Astrocyte (in vitro differentiated cells and primary cell): ENCODE measurements around the gene PKMYT1.

Experiments
- CTCF ChIP-seq: IDR thresholded peaks from 2 replicates; pipeline ENCODE4 v1.5.1; 2011; ENCODE audit warnings: low read depth, mild to moderate bottlenecking, inconsistent platforms, low read length, moderate library complexity; ENCODE audit not compliant: insufficient read depth
- EZH2 ChIP-seq: IDR thresholded peaks from 2 replicates; pipeline ENCODE4 v1.6.1; 2012; ENCODE audit warnings: mild to moderate bottlenecking, low read length, inconsistent platforms; ENCODE audit not compliant: insufficient read depth

GRCh38 chr16:3017344-3017743 is 37.1 kb upstream of the PKMYT1 start:
- no peak for TF ChIP-seq CTCF
- TF ChIP-seq EZH2, result no peak
